Neuron (in vitro differentiated cells): Measurements from ENCODE around the gene FDXR.
"Not testable (repeated sequence)": the region's sequence is repeated elsewhere in the genome, so short reads cannot be mapped to it uniquely, and the experiment has no call there.

Source experiments
- H2AFZ ChIP-seq: one replicate; pipeline ENCODE4 v1.6.1; 2013; ENCODE audit warnings: low read depth, mild to moderate bottlenecking, inconsistent platforms, low read length, moderate library complexity
- H3K27me3 ChIP-seq: one replicate; pipeline ENCODE4 v1.6.1; 2013; ENCODE audit warnings: low read length; ENCODE audit not compliant: insufficient read depth
- H3K36me3 ChIP-seq: one replicate; pipeline ENCODE4 v1.6.1; 2013; ENCODE audit warnings: low read length; ENCODE audit not compliant: insufficient read depth
- H3K4me1 ChIP-seq: one replicate; pipeline ENCODE4 v1.6.1; 2013; ENCODE audit warnings: low read length; ENCODE audit not compliant: insufficient read depth
- H3K4me3 ChIP-seq: 2 replicates; pipeline ENCODE4 v1.5.1; 2013; ENCODE audit warnings: mild to moderate bottlenecking, low read length, moderate library complexity
- H3K9me3 ChIP-seq: one replicate; pipeline ENCODE4 v1.6.1; 2013; ENCODE audit warnings: low read length

Gene FDXR

DNA sequence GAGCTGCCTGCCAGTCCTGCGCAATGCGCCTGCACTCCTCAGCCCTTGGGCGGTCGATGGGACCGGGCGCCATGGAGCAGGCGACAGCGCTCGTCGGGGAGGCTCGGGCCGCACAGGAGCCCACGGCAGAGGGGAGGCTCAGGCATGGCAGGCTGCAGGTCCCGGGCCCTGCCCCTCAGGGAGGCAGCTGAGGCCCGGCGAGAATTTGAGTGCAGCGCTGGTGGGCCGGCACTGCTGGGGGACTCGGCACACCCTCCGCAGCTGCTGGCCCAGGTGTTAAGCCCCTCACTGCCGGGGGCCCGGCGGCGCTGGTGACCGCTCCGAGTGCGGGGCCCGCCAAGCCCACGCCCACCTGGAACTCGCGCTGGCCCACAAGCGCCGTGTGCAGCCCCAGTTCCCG lies 34.2 kb upstream of the FDXR start:
- H3K4me3 ChIP-seq = no peak overlapping the region
- H2AFZ ChIP-seq = no peak overlapping the region
- H3K4me1 ChIP-seq = peaks cover 16% of the 10 kb centered on the region
- no peaks in the 10 kb centered on the region for H3K36me3 ChIP-seq
- H3K9me3 ChIP-seq = no peaks in the 10 kb centered on the region
- H3K27me3 ChIP-seq = no peaks in the 10 kb centered on the region

DNA sequence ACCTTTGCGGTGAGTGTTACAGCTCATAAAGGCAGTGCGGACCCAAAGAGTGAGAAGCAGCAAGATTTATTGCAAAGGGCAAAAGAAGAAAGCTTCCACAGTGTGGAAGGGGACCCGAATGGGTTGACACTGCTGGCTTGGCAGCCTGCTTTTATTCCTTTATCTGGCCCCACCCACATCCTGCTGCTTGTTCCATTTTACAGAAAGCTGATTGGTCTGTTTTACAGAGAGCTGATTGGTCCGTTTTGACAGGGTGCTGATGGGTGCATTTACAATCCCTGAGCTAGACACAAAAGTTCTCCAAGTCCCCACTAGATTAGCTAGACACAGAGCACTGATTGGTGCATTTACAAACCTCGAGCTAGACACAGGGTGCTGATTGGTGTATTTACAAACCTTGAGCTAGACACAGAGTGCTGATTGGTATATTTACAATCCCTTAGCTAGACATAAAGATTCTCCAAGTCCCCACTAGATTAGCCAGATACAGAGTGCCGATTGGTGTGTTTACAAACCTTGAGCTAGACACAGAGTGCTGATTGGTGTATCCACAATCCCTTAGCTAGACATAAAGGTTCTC lies 33.5 kb upstream of the FDXR start:
- not testable (repeated sequence) for H3K27me3 ChIP-seq, H2AFZ ChIP-seq, H3K36me3 ChIP-seq

DNA sequence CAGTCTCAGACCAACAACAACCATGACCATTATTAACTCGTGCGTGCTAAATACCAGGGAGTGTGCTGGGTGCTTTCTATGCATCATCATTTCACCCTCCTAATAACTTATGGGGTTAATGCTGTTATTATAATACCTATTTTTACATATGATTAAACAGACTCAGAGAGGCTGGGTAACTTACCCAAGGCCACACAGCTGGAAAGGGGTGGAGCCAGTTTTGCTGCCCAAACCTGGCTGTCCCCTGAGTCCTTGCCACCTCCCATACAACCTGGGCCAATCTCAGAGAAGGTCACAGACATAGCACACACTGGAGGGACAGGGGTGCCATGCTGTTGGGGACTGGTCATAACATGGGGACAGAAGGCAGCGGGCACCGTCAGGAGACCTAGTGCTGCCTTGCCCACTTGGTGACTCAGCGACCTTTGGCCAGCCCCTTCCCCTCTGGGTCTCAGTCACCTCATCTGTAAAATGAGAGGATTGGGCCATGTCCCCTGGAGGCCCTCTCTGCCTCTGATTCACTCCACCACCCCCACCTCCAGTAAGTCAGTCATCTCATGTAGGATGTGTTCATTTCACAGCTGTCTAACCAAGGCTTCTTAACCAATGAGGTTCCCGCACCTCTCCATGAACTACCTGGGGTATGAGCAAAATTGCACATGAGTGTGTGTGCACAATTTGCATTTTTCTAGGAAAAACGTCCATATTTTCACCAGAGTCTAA lies 32.1 kb upstream of the FDXR start:
- H3K27me3 ChIP-seq = peaks cover 16% of the 10 kb centered on the region
- no peaks in the 10 kb centered on the region for H3K9me3 ChIP-seq
- peaks cover 2% of the 10 kb centered on the region for H3K4me1 ChIP-seq
- no peak overlapping the region for H2AFZ ChIP-seq
- H3K36me3 ChIP-seq = no peaks in the 10 kb centered on the region
- no peak overlapping the region for H3K4me3 ChIP-seq

More for the DNA sequence above, 33.5 kb upstream of the FDXR start:
- peaks cover 13% of the 10 kb centered on the region for H3K4me1 ChIP-seq
- not testable (repeated sequence) for H3K4me3 ChIP-seq, H3K9me3 ChIP-seq

DNA sequence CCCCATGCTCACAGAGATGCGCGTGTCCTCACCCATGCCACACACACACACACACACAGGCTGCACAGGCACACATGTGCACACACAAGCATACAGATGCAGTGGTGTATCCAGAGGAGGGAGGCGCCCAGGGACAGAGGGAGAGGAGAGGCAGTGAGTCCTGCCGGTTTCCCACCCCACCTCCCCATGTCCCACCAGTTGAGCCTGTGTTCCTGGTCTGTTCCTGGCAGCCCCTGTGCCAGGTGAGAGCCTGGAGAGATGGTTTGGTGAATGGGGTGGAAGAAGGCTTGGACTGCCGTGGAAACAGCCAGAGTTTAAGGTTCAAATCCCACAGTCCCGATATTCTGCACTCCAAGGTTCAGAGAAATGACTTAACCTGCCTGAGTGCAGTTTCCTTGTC lies 30.9 kb upstream of the FDXR start:
- peaks cover 25% of the 10 kb centered on the region for H3K27me3 ChIP-seq
- H3K4me3 ChIP-seq = no peak overlapping the region
- no peaks in the 10 kb centered on the region for H3K36me3 ChIP-seq
- no peak overlapping the region for H2AFZ ChIP-seq
- peaks cover 2% of the 10 kb centered on the region for H3K9me3 ChIP-seq
- H3K4me1 ChIP-seq = no peaks in the 10 kb centered on the region

DNA sequence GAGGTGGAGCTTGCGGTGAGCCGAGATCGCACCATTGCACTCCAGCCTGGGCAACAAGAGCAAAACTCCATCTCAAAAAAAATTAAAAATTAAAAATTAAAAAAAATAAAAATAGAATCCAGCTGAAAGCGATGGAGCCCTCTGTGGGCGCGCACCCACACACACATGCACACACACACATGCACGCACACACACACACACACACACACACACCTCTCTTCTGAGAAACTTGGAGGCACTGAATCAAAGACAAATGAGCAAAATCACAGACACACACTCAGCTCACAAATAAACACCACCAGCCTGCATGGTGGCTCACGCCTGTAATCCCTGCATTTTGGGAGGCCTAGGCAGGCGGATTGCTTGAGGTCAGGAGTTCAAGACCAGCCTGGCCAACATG lies 30.2 kb upstream of the FDXR start:
- Histone ChIP-seq H3K4me3 (no peak overlapping the region), H3K9me3 (peaks cover 2% of the 10 kb centered on the region), H3K36me3 (no peaks in the 10 kb centered on the region), H2AFZ (no peak overlapping the region), H3K27me3 (peaks cover 30% of the 10 kb centered on the region), H3K4me1 (no peaks in the 10 kb centered on the region)

DNA sequence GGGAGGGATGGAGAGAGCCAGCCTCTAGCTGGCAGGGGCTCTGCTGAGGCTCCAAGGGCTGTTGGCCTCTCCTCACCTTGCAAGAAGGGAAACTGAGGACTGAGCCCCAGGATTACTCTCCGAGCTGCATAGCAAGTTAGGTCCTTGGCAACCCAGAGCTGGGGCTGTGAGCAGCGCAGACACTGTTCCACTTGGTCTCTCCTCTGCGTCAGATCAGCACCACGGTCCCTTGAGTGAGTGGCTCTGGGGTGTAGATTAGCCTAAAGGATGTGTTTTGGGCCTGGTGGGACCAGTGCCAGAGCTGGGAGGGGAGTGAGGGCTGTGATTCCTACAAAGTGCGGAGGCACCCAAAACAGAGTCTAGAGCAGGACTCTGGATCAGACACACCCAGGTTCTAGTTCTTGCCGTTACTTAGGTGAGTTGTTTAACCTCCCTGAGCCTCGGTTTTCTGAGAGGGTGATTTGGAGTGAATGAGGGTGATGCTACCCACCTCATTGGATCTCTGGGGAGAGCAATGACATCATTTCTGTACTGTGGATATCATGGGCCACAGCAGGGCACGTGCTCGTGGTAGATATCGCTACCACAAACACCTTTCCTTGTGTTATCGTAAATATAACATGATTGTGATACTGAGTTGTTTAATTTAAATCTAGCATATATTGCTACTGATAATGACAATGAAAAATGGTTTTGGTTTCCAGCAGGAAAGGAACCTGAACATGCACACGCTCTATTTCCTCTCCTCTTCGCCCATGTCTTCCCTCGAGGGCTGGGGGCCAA lies 28.8 kb upstream of the FDXR start:
- Histone ChIP-seq H3K4me1 (no peaks in the 10 kb centered on the region), H2AFZ (no peak overlapping the region)

DNA sequence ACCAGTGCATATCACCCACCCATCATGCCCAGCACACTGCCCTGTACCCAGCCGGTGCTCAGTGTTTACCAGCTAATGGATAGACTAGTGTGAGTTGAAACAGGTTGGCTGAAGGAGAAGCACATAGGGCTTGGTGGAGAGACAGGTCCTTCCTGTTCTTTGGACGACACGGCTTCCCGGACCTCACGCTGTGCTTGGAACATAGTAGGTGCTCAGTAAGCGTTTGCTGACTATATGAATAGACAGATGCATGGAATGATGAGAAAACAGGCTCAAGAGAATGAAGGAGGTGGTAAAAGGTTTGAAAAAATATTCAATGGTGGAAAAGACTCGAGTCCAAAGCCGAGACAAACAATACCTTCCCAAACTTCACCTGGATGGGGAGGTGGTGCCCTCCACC lies 27.4 kb upstream of the FDXR start:
- Histone ChIP-seq H2AFZ (no peak overlapping the region), H3K36me3 (no peaks in the 10 kb centered on the region), H3K4me3 (no peak overlapping the region), H3K9me3 (peaks cover 2% of the 10 kb centered on the region), H3K27me3 (peaks cover 42% of the 10 kb centered on the region), H3K4me1 (no peaks in the 10 kb centered on the region)

More for the DNA sequence above, 28.8 kb upstream of the FDXR start:
- Histone ChIP-seq H3K9me3 (peaks cover 2% of the 10 kb centered on the region), H3K4me3 (no peak overlapping the region), H3K27me3 (peaks cover 33% of the 10 kb centered on the region), H3K36me3 (no peaks in the 10 kb centered on the region)

DNA sequence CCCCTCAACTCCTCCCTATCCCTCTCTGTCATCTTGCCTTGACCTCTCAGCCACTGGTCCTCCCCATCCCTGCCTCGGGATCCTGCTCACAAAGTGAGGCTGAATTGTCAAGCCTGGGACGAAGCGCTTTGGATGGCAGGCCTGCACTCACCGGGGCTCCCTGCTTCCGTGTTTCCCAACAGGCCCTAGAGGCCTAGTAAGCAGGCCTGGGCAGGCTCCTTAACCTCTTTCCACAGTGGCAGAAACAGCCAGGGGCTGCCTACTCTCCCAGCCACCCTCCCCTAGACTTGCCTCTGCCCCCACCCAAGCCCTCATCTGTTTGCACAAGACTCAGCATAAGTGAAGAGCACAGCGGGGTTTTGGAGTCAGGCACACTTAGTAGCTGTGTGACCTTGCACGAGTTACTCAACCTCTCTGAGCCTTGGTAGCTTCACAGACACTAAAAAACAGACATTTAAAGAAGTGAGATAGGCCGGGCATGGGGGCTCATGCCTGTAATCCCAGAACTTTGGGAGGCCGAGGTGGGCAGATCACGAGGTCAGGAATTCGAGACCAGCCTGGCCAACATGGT lies 25.7 kb upstream of the FDXR start:
- Histone ChIP-seq H3K9me3 (peaks cover 2% of the 10 kb centered on the region), H2AFZ (no peak overlapping the region), H3K4me3 (no peak overlapping the region), H3K4me1 (no peaks in the 10 kb centered on the region), H3K27me3 (peaks cover 59% of the 10 kb centered on the region), H3K36me3 (no peaks in the 10 kb centered on the region)

DNA sequence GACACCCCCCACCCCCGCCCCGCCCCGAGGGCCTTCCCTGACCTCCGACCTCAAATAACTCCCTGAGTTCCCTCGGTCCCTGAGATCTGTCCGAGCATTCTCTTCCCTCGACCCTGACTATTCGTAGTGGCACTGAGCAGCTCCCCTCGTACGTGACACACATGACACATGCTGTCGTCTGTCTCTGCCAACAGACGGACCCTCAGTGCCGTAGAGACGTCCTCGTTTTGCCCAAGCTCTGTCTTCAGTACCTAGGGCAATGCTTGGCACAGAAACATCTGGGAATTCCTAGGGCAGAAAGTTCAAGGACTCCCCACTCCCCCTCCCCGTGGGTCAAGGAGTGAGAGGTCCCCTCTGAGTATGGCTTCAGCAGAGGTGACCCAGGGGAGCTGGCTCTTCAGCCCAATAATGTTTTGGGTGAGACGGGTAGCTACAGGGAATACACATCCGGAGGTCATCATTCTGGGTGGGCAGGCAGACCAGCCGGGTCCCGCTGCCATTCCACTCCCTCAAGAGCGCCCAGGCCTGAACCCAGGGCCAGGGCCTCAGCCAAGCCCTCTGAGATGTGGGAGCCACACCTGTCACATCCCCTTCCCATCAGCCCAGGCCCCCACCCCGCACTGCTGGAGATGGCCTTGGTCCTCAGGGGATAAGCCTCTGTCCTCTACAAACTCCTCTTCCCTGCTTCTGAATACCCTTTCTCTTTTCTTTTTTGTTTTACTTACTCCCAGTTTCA lies 21.3 kb upstream of the FDXR start:
- Histone ChIP-seq H3K27me3 (peaks cover 65% of the 10 kb centered on the region), H3K4me3 (no peak overlapping the region), H3K4me1 (no peaks in the 10 kb centered on the region), H2AFZ (no peak overlapping the region), H3K9me3 (no peaks in the 10 kb centered on the region), H3K36me3 (no peaks in the 10 kb centered on the region)

DNA sequence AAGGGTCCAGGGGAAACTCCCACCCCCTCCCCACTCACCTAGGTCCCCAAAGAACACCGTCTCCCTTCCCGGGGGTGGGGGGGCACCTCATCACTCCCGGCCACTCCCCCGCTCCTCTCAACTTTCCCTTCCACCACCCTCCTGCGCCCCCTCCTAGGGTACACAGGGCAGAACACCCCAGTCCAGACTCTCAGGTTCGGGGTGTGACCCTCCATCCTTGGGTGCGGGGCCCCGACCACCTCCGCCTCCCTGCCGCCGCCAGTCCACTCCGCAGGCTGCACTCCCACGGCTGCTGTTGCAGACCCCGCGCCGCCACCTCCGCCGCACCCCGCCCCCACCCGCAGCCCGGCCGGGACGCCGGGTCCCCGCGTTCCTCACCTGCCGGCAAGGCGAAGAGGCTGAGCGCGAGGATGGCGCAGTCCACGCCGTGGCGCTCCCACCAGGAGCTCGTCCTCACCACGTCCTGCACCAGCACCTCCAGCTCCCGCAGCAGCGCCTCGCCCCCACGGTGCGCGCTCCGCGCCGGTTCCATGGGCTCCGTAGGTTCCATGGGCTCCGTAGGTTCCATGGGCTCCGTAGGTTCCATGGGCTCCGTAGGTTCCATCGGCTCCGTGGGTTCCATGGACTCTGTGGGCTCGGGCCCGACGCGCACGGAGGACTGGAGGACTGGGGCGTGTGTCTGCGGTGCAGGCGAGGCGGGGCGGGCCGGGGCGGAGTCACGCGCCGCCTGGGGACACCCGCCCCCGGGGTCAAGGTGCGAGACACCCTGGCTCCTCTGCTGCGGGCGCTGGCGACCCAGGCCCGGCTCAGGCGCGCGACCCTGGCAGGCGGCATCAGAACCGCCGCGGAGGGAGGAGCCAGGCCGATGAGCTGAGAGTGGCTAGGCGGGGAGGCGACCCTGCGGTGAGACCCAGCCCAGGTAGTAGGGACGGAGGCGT lies 20.4 kb upstream of the FDXR start, which contains the start of gene FADS6:
FADS6 (minus strand) TSS at position 660 of the 938 bp plus-strand sequence; CDS start at position 622, 38 bp downstream.
- Histone ChIP-seq H3K9me3 (no peaks in the 10 kb centered on the region), H3K36me3 (no peaks in the 10 kb centered on the region), H2AFZ (no peak within 1 kb of the TSS), H3K4me1 (no peaks in the 10 kb centered on the region), H3K4me3 (no peak within 1 kb of the TSS), H3K27me3 (peaks cover 69% of the 10 kb centered on the region)

DNA sequence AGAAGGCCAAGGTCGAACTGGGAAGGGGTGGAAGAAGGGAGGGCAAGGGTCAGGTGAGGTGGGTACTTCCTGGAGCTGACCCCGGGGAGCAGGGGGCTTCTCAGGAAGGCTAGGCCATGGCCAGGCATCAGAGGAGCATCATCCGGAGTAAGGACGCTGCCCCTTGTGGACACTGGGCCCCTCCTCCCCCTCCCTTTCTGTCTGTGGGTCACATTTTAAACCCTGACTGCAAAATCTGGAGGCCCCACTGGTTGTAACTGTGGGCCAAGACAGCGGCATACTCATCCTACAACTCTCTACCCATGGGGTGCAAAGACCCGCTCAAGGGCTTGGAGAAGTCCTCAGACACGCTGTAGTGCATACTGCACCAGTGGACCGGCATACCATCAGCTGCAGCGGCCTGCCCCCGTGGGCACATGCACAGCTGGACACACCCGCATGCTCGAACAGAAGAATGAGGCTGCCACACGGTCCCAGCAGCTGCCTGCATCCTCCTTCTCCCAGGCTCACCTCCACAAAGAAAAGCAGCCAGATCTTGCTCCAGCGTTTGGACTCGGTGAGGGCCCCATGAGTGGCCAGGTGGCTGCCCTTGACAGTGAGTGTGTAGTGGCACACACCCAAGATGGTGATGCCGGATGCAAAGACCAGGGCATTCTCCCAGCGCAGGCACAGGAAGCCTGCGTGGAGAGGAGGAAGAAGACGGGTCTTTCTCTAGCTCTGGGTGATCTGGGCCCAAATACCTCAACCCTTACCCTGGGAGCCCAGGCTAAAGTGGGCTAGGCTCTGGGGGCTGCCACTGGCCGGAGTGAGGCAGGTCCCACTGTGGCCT lies 19.4 kb upstream of the FDXR start:
- H3K4me3 ChIP-seq = no peak overlapping the region
- H3K4me1 ChIP-seq = no peaks in the 10 kb centered on the region
- no peak overlapping the region for H2AFZ ChIP-seq
- no peaks in the 10 kb centered on the region for H3K36me3 ChIP-seq
- H3K27me3 ChIP-seq = peaks cover 68% of the 10 kb centered on the region
- H3K9me3 ChIP-seq = no peaks in the 10 kb centered on the region
